PC-3 (cell line): ENCODE data around the gene PTPN5. TPM values are rescaled to one million over a fixed set of nuclear protein-coding genes. Genes with fewer than 3 reads are reported as not detected.
"Not testable (repeated sequence)": the region's sequence is repeated elsewhere in the genome, so short reads cannot be mapped to it uniquely, and the experiment has no call there.

Experiments
- ATAC-seq: fragments of 200-7000 bp; cut with Tn5 transposase; 2 replicates; pipeline ENCODE4 v1.9.1; 2020; ENCODE audit warnings: mild to moderate bottlenecking, moderate library complexity
- BruUV-seq: library from RNA; stranded (reverse); fragments of 400-500 nt; replicated peaks from 2 replicates; lab custom pipeline; 2021; lab: Mats Ljungman, UMichigan
- CTCF ChIA-PET: fragments of 300-600 bp; sonication (Branson Sonifier 250); formaldehyde crosslinking; loops from one replicate; lab custom pipeline; 2022; ENCODE audit warnings: antibody characterized with exemption; lab: Charles Lee
- POLR2A ChIA-PET: fragments of 300-600 bp; sonication (Branson Sonifier 250); formaldehyde crosslinking; loops from one replicate; lab custom pipeline; 2022; ENCODE audit warnings: antibody characterized with exemption; ENCODE audit not compliant: unreplicated experiment; lab: Charles Lee
- DNase-seq: peaks from one replicate; pipeline ENCODE4 v3.0.0-alpha.2; 2015
- H2AFZ ChIP-seq: fragments of 300-600 bp; sonication (generic); 2 replicates; pipeline ENCODE4 v1.6.0; 2016; ENCODE audit warnings: antibody characterized with exemption, low read length
- H3F3A ChIP-seq: fragments of 300-600 bp; sonication (generic); one replicate; pipeline ENCODE4 v1.6.0; 2017; ENCODE audit warnings: antibody characterized with exemption, low read length, control low read depth, mild to moderate bottlenecking; ENCODE audit not compliant: unreplicated experiment
- H3K27ac ChIP-seq: fragments of 300-600 bp; sonication (generic); 2 replicates; pipeline ENCODE4 v1.5.1; 2016; ENCODE audit warnings: mild to moderate bottlenecking, low read length
- H3K27me3 ChIP-seq: fragments of 300-600 bp; sonication (generic); 2 replicates; pipeline ENCODE4 v1.6.1; 2016; ENCODE audit warnings: low read length, mixed read lengths
- H3K36me3 ChIP-seq: fragments of 300-600 bp; sonication (generic); 2 replicates; pipeline ENCODE4 v1.6.1; 2016; ENCODE audit warnings: low read depth, mixed run types, low read length, mixed read lengths
- H3K4me1 ChIP-seq: fragments of 300-600 bp; sonication (generic); 2 replicates; pipeline ENCODE4 v1.5.1; 2016; ENCODE audit warnings: low read length; ENCODE audit not compliant: insufficient read depth
- H3K4me2 ChIP-seq: fragments of 300-600 bp; sonication (generic); 2 replicates; pipeline ENCODE4 v1.6.0; 2016; ENCODE audit warnings: low read length
- H3K4me3 ChIP-seq: fragments of 300-600 bp; sonication (generic); 2 replicates; pipeline ENCODE4 v1.5.1; 2016; ENCODE audit warnings: mild to moderate bottlenecking, low read length, mixed read lengths
- H3K79me2 ChIP-seq: fragments of 300-600 bp; sonication (generic); 2 replicates; pipeline ENCODE4 v1.6.1; 2017; ENCODE audit warnings: low read length, mixed read lengths
- H3K9ac ChIP-seq: fragments of 300-600 bp; sonication (generic); 2 replicates; pipeline ENCODE4 v1.6.0; 2016; ENCODE audit warnings: mild to moderate bottlenecking, low read length
- H3K9me2 ChIP-seq: fragments of 300-600 bp; sonication (generic); replicated peaks from 2 replicates; pipeline ENCODE4 v1.6.1; 2016; ENCODE audit warnings: mixed run types, low read length, mixed read lengths
- H3K9me3 ChIP-seq: fragments of 300-600 bp; sonication (generic); 2 replicates; pipeline ENCODE4 v1.6.1; 2016; ENCODE audit warnings: low read length, mixed read lengths
- H4K20me1 ChIP-seq: fragments of 300-600 bp; sonication (generic); 2 replicates; pipeline ENCODE4 v1.6.1; 2016; ENCODE audit warnings: low read length, mixed read lengths
- EZH2 ChIP-seq: fragments of 300-600 bp; sonication (generic); IDR thresholded peaks from one replicate; pipeline ENCODE4 v1.6.1; 2017; ENCODE audit warnings: antibody characterized with exemption, mild to moderate bottlenecking, low read length; ENCODE audit not compliant: unreplicated experiment
- EZH2phosphoT487 ChIP-seq: fragments of 300-600 bp; sonication (generic); IDR thresholded peaks from 2 replicates; pipeline ENCODE4 v1.6.1; 2018; ENCODE audit warnings: mild to moderate bottlenecking, antibody characterized with exemption, low read length, borderline replicate concordance
- intact Hi-C: fragments of 100-400 bp; cut with micrococcal nuclease; formaldehyde crosslinking; loops from 2 replicates; pipeline ENCODE4 v1.9.0; 2023
- total RNA-seq: library from RNA; depleted of rRNA; stranded (reverse); fragments of >200 nt; gene quantifications from 2 replicates; pipeline ENCODE4 v1.2.3, GENCODE V29; 2014
- TF ChIP-seq, protein P1 (sequence below): fragments of 300-600 bp; sonication (generic); conservative IDR thresholded peaks from 2 replicates; pipeline ENCODE4 v1.5.1; 2017; ENCODE audit warnings: antibody characterized with exemption, low read depth, mild to moderate bottlenecking, low read length

Gene PTPN5
- total RNA-seq, 1 experiment from 2014 or later: 0.95 TPM

DNA sequence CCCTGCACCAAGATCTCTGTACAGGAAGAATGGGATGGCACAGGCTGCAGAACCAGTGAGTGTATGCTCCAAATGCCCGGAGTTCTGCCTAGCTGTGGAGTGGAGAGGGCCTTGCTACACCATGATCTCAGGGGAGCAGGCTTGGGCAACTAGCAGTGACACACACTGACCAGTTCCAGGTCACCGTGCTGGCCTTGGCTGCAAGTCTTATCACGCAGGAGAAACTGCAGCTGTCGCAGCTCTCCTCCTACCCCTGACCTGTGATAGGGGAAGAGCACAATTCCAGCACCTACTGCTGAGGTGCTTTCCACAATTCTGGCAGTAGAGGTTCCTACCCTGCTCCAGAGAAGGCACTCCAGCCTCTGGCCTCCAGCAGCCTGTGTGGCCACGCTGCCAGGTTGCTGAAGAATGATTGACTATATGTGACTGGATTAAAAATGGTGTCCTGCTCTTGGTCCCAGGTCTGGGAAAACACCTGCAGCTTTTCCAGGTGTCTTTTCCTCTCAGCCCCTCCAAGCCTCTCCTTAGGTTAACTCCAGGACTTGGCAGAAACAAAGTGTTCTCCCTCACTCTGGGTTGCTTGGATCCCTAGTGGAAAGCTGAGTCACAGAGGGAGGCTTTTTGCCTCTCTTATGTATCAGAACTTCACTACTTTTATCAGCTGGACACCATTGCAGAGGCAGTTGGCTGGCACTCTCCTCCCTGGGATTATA lies 43.3 kb upstream of the PTPN5 start:
- no peaks in the 10 kb centered on the region for H3F3A ChIP-seq
- intact Hi-C loops: no loop called here
- H3K79me2 ChIP-seq: no peaks in the 10 kb centered on the region
- H3K27me3 ChIP-seq: 0 out of 2 replicates have a peak, but pooled peaks cover 3% of the 10 kb centered on the region
- ATAC-seq: no peak
- H3K27ac ChIP-seq: no peak overlapping the region
- POLR2A ChIA-PET: no interaction called here
- CTCF ChIA-PET: no interaction called here
- no peaks in the 10 kb centered on the region for H4K20me1 ChIP-seq
- H3K4me2 ChIP-seq: no peak overlapping the region
- no peak overlapping the region for H3K4me3 ChIP-seq
- H3K9me2 ChIP-seq: no peaks in the 10 kb centered on the region
- no peaks in the 10 kb centered on the region for H3K4me1 ChIP-seq
- H3K9me3 ChIP-seq: no peaks in the 10 kb centered on the region
- no peak overlapping the region for H3K9ac ChIP-seq
- no peak overlapping the region for H2AFZ ChIP-seq
- TF ChIP-seq, protein P1, sequence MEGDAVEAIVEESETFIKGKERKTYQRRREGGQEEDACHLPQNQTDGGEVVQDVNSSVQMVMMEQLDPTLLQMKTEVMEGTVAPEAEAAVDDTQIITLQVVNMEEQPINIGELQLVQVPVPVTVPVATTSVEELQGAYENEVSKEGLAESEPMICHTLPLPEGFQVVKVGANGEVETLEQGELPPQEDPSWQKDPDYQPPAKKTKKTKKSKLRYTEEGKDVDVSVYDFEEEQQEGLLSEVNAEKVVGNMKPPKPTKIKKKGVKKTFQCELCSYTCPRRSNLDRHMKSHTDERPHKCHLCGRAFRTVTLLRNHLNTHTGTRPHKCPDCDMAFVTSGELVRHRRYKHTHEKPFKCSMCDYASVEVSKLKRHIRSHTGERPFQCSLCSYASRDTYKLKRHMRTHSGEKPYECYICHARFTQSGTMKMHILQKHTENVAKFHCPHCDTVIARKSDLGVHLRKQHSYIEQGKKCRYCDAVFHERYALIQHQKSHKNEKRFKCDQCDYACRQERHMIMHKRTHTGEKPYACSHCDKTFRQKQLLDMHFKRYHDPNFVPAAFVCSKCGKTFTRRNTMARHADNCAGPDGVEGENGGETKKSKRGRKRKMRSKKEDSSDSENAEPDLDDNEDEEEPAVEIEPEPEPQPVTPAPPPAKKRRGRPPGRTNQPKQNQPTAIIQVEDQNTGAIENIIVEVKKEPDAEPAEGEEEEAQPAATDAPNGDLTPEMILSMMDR: no peak
- TF ChIP-seq EZH2: no peak
- TF ChIP-seq EZH2phosphoT487: no peak
- BruUV-seq: no TSS peak
- no peaks in the 10 kb centered on the region for H3K36me3 ChIP-seq
- no peak for DNase-seq

- POLR2A ChIA-PET, H4K20me1 ChIP-seq, BruUV-seq, ATAC-seq, CTCF ChIA-PET, intact Hi-C loops, H3K27ac ChIP-seq, H3F3A ChIP-seq, H3K9me2 ChIP-seq, H3K4me2 ChIP-seq, H3K79me2 ChIP-seq, H3K9me3 ChIP-seq, H3K4me1 ChIP-seq, DNase-seq, H3K9ac ChIP-seq, H3K4me3 ChIP-seq, H3K36me3 ChIP-seq, H2AFZ ChIP-seq, H3K27me3 ChIP-seq: not testable (repeated sequence)
These were observed 28.6 kb upstream of the PTPN5 start for GRCh38 chr11:18820160-18820559.

- TF ChIP-seq EZH2phosphoT487 (no peak), EZH2 (no peak)
- TF ChIP-seq, protein P1: no peak
- Histone ChIP-seq H3K9ac (no peak overlapping the region), H3K36me3 (no peaks in the 10 kb centered on the region), H3K9me3 (no peaks in the 10 kb centered on the region), H2AFZ (no peak overlapping the region), H3K27me3 (no peaks in the 10 kb centered on the region; the same call in 1 of the 2 replicates), H3K4me1 (peaks cover 28% of the 10 kb centered on the region), H3F3A (no peaks in the 10 kb centered on the region), H3K4me3 (no peak overlapping the region), H3K79me2 (no peaks in the 10 kb centered on the region), H3K9me2 (no peaks in the 10 kb centered on the region), H3K4me2 (no peak overlapping the region), H3K27ac (no peak overlapping the region), H4K20me1 (no peaks in the 10 kb centered on the region)
- POLR2A ChIA-PET: no interaction called here
- DNase-seq (no peak), ATAC-seq (no peak)
- no TSS peak for BruUV-seq
- CTCF ChIA-PET: no interaction called here
- intact Hi-C loops: loop anchor here (5.0 kb wide), 1 partner anchor 687 kb away; no protein-coding TSS in a partner anchor
These were observed 12.8 kb upstream of the PTPN5 start for GRCh38 chr11:18804199-18804999.
